Thyroid gland (tissue), 4 donors: ENCODE measurements around the gene SH3RF3. TPM values are rescaled to one million over a fixed set of nuclear protein-coding genes. Genes with fewer than 3 reads are reported as not detected.

Experiments
- DNase-seq, 2 donors: peaks; one replicate each; pipeline ENCODE4 v3.0.0-alpha.2; 2019
- H3K27ac ChIP-seq, 3 donors: fragments of 200-600 bp; sonication (generic); 1 replicate in 2 of 3; 2 replicates in 1 of 3; pipeline ENCODE4 v1.5.1; 2016 to 2019; ENCODE audit warnings: mild to moderate bottlenecking in 1 of 3, moderate library complexity in 1 of 3
- H3K27me3 ChIP-seq: fragments of 200-600 bp; sonication (generic); one replicate; pipeline ENCODE4 v1.5.1; 2019
- H3K36me3 ChIP-seq, 2 donors: fragments of 200-600 bp; sonication (generic); one replicate each; pipeline ENCODE4 v1.5.1; 2016 to 2019
- H3K4me1 ChIP-seq, 2 donors: fragments of 200-600 bp; sonication (generic); one replicate each; pipeline ENCODE4 v1.5.1; 2017 to 2019
- H3K4me3 ChIP-seq, 3 donors: fragments of 200-600 bp; sonication (generic); replicated peaks in 1 of 3; 1 replicate in 2 of 3; 2 replicates in 1 of 3; pipeline ENCODE4 v1.5.1; 2016; ENCODE audit warnings: mild to moderate bottlenecking in 1 of 3
- H3K9me3 ChIP-seq: fragments of 200-600 bp; sonication (generic); one replicate; pipeline ENCODE4 v1.5.1; 2017
- POLR2A ChIP-seq, 2 donors: fragments of 450-650 bp; IDR thresholded peaks; one replicate each; pipeline ENCODE4 v1.6.1; 2017; ENCODE audit warnings: antibody characterized with exemption in 2 of 2, mild to moderate bottlenecking in 2 of 2, moderate library complexity in 1 of 2
- WGBS, 2 donors: methylation state at CpG; one replicate each; pipeline ENCODE4 v1.1.5; 2017; 5-methylcytosine and 5-hydroxymethylcytosine counted together
- intact Hi-C: fragments of 100-400 bp; cut with DNase I; formaldehyde crosslinking; loops from one replicate; pipeline ENCODE4 v1.15.1; 2023
- total RNA-seq, 4 donors: library from RNA; depleted of rRNA; stranded (reverse); fragments of >200 nt; gene quantifications; one replicate each; pipeline ENCODE4 v1.2.3, GENCODE V29; 2016
- TF ChIP-seq, protein P1 (sequence below), 6 experiments: fragments of 200-600 bp in 3 of 6; fragments of 450-650 bp in 3 of 6; sonication (generic) in 3 of 6; IDR thresholded peaks; one replicate each; pipeline ENCODE4 v1.5.1; 2016 to 2019; ENCODE audit warnings: antibody characterized with exemption in 6 of 6, mild to moderate bottlenecking in 2 of 6, inconsistent platforms in 1 of 6, moderate library complexity in 1 of 6

The SH3RF3 gene
- total RNA-seq, 4 donors from 2014 or later = 2.1 to 7.4 (median 2.8) TPM

DNA sequence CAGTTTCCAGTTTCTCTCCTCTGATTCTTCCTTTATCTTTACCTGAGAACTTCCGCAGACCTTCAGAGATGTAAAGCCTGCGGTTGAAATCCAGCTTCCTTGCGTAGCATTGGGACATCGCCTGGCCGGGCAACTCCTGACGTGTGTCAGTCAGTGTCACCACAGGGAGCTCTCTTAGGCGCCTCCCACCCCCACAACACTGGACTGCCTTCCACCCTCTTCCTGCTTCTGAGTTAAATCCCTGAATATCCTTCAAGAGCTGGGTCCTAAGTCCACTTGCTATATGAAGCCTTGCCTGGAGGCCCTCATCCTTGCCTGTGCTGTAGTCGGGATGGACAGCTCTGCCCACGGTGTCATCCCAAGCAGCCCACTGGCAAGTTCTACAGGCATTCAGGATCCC lies 305.3 kb downstream of the SH3RF3 start:
- Histone ChIP-seq H3K4me1 (peaks cover 7 to 11% of the 10 kb centered on the region in 2 donors), H3K27ac (no peak overlapping the region), H3K36me3 (no peaks in the 10 kb centered on the region), H3K27me3 (no peaks in the 10 kb centered on the region), H3K9me3 (no peaks in the 10 kb centered on the region), H3K4me3 (no peak overlapping the region)
- DNase-seq = no peak
- intact Hi-C loops = no loop called here
- TF ChIP-seq POLR2A (IDR thresholded peaks at IDR 0.05) = no peak
- TF ChIP-seq, protein P1, sequence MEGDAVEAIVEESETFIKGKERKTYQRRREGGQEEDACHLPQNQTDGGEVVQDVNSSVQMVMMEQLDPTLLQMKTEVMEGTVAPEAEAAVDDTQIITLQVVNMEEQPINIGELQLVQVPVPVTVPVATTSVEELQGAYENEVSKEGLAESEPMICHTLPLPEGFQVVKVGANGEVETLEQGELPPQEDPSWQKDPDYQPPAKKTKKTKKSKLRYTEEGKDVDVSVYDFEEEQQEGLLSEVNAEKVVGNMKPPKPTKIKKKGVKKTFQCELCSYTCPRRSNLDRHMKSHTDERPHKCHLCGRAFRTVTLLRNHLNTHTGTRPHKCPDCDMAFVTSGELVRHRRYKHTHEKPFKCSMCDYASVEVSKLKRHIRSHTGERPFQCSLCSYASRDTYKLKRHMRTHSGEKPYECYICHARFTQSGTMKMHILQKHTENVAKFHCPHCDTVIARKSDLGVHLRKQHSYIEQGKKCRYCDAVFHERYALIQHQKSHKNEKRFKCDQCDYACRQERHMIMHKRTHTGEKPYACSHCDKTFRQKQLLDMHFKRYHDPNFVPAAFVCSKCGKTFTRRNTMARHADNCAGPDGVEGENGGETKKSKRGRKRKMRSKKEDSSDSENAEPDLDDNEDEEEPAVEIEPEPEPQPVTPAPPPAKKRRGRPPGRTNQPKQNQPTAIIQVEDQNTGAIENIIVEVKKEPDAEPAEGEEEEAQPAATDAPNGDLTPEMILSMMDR (IDR thresholded peaks at IDR 0.05) = no peak
- 96 to 99% methylated on average over 9 of the region's 9 CpGs for WGBS, 2 donors

- TF ChIP-seq, protein P1 (IDR thresholded peaks at IDR 0.05) = no peak
- TF ChIP-seq POLR2A (IDR thresholded peaks at IDR 0.05) = no peak
Measured at GRCh38 chr2:109435066-109435690, 306.2 kb downstream of the SH3RF3 start.

DNA sequence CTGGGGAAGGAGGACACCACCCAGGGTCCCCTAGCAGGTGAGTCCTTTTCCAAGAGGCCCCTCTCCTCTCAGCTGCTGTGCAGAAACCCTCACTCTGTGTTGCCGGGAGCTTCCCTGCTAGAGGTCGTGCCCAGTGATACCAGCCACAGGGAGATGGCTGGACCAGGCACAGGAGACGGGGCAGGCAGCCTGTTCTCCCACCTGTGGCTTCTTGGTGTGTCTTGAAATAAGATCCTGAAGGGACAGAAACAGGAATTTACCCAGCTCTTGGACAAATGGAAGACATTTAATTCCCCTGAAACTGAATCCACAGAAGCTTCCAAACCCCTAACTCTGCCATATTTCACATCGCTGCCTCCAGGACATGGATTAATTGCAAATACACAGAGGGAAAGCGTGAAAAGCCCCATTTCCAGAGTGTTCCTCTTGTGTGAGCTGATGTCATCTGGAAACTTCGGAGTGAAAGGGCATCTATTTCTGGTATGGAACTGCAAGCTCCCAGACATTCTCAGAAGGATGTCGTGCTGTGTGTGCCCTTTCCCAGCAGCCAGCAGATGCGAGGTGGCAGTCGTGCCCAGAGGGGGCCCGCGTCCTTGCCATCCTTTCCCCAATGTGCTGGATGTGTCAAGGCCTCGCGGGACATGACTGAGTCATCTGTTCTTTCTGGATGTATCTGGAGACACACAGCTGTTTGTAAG lies 307.0 kb downstream of the SH3RF3 start:
- Histone ChIP-seq H3K4me1 (peaks cover 8 to 13% of the 10 kb centered on the region in 2 donors), H3K27ac (no peak overlapping the region), H3K27me3 (no peaks in the 10 kb centered on the region), H3K4me3 (no peak overlapping the region), H3K36me3 (no peaks in the 10 kb centered on the region), H3K9me3 (no peaks in the 10 kb centered on the region)
- WGBS, 2 donors = 78 to 89% methylated on average over 12 to 13 of the region's 13 CpGs
- intact Hi-C loops = no loop called here
- TF ChIP-seq POLR2A (IDR thresholded peaks at IDR 0.05) = no peak
- TF ChIP-seq, protein P1 (IDR thresholded peaks at IDR 0.05) = no peak
- DNase-seq = no peak

More at GRCh38 chr2:109435066-109435690, 306.2 kb downstream of the SH3RF3 start:
- no peaks in the 10 kb centered on the region for H3K36me3 ChIP-seq
- 87 to 92% methylated on average over 10 to 11 of the region's 11 CpGs for WGBS, 2 donors
- no peaks in the 10 kb centered on the region for H3K27me3 ChIP-seq
- H3K4me1 ChIP-seq = peaks cover 8 to 13% of the 10 kb centered on the region in 2 donors
- no peak overlapping the region for H3K27ac ChIP-seq
- H3K4me3 ChIP-seq = no peak overlapping the region
- no peaks in the 10 kb centered on the region for H3K9me3 ChIP-seq
- intact Hi-C loops = no loop called here
- DNase-seq = no peak

DNA sequence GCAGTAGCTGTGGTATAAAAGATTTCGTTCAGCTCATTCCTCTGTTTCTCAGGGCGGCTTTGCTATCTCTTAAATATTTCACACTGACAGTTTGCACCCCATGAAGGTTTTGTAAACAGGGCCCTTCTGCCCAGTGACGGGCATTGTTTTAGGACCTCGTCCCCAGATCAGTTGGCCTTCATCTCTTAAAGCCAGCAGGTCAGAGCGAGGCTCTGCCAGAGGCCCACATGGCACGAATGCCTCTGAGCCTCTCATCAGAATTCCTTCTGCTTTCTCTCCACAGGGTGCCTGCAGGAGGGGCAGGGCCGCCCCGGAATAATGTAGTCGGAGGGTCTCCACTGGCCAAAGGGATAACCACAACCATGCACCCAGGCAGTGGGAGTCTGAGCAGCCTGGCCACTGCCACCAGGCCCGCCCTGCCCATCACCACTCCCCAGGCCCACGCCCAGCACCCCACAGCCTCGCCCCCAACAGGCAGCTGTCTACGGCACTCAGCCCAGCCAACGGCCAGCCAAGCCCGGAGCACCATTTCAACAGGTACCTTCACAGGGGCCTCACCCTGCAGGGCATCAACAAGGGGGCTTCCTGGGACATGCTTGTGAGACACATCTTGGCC lies 307.7 kb downstream of the SH3RF3 start:
- TF ChIP-seq, protein P1 (IDR thresholded peaks at IDR 0.05) = no peak
- no peak for TF ChIP-seq POLR2A (IDR thresholded peaks at IDR 0.05)
- 86 to 90% methylated on average over 7 to 10 of the region's 15 CpGs for whole genome bisulfite sequencing, 2 donors
- intact Hi-C loops = no loop called here
- Histone ChIP-seq H3K4me1 (peaks cover 8 to 13% of the 10 kb centered on the region in 2 donors), H3K9me3 (no peaks in the 10 kb centered on the region), H3K36me3 (no peaks in the 10 kb centered on the region), H3K27ac (peak overlapping the region in 1 of 3 donors; percentile 28), H3K27me3 (no peaks in the 10 kb centered on the region), H3K4me3 (no peak overlapping the region)
- no peak for DNase-seq
